B cell (primary cell): ENCODE data around the gene SCEL. TPM values are rescaled to one million over a fixed set of nuclear protein-coding genes. Genes with fewer than 3 reads are reported as not detected.

Source experiments
- ATAC-seq: fragments of 200-7000 bp; cut with Tn5 transposase; one replicate; pipeline ENCODE4 v1.10.0; 2021; ENCODE audit warnings: low read depth, mild to moderate bottlenecking, moderate number of reproducible peaks, moderate library complexity
- CTCF ChIA-PET: fragments of 350-600 bp; sonication (Branson Sonifier 250); formaldehyde crosslinking; loops from one replicate; lab custom pipeline; 2021; ENCODE audit warnings: antibody characterized with exemption, inconsistent platforms; lab: Charles Lee
- POLR2A ChIA-PET: fragments of 350-600 bp; sonication (Branson Sonifier 250); formaldehyde crosslinking; loops from one replicate; lab custom pipeline; 2021; ENCODE audit warnings: antibody characterized with exemption; lab: Charles Lee
- DNase-seq: peaks from one replicate; pipeline ENCODE4 v3.0.0; 2013
- H2AFZ ChIP-seq: 2 replicates; pipeline ENCODE4 v1.6.1; 2012; ENCODE audit warnings: mild to moderate bottlenecking, low read depth, low read length; ENCODE audit not compliant: insufficient read depth, poor library complexity, severe bottlenecking
- H3K27ac ChIP-seq, 2 donors: 1 replicate in 1 of 2; 2 replicates in 1 of 2; pipeline ENCODE4 v1.5.1; 2012 to 2013; ENCODE audit warnings: low read length in 2 of 2, mild to moderate bottlenecking in 2 of 2, moderate library complexity in 1 of 2
- H3K27me3 ChIP-seq, 4 experiments: fragments of 200-600 bp in 1 of 4; sonication (generic) in 1 of 4; replicated peaks in 1 of 4; 1 replicate in 2 of 4; 2 replicates in 2 of 4; pipeline versions ENCODE4 v1.6.1 to v1.7.0; 2013 to 2016; ENCODE audit warnings: low read length in 3 of 4, mild to moderate bottlenecking in 2 of 4, mixed read lengths in 1 of 4, moderate library complexity in 1 of 4; ENCODE audit not compliant: insufficient read depth in 4 of 4, control insufficient read depth in 3 of 4; ENCODE audit errors: control extremely low read depth in 1 of 4
- H3K36me3 ChIP-seq, 2 experiments: replicated peaks in 1 of 2; 1 replicate in 1 of 2; 2 replicates in 1 of 2; pipeline versions ENCODE4 v1.6.1 to v1.7.1; 2013; ENCODE audit warnings: low read length in 1 of 2; ENCODE audit not compliant: insufficient read depth in 2 of 2, control insufficient read depth in 1 of 2; ENCODE audit errors: control extremely low read depth in 1 of 2, extremely low read depth in 1 of 2
- H3K4me1 ChIP-seq, 2 donors: fragments of 200-600 bp in 1 of 2; sonication (generic) in 1 of 2; 1 replicate in 1 of 2; 2 replicates in 1 of 2; pipeline versions ENCODE4 v1.5.1 to v1.6.1; 2013 to 2017; ENCODE audit warnings: low read length in 2 of 2; ENCODE audit not compliant: control insufficient read depth in 2 of 2, insufficient read depth in 2 of 2
- H3K4me2 ChIP-seq: replicated peaks from 2 replicates; pipeline ENCODE3; 2012; ENCODE audit warnings: mild to moderate bottlenecking, low read depth, low read length; ENCODE audit not compliant: poor library complexity, severe bottlenecking
- H3K4me3 ChIP-seq, 5 experiments: fragments of 200-600 bp in 1 of 5; sonication (generic) in 1 of 5; 1 replicate in 3 of 5; 2 replicates in 2 of 5; pipeline versions ENCODE4 v1.5.1 to v1.7.0; 2011 to 2016; ENCODE audit warnings: low read length in 4 of 5, mild to moderate bottlenecking in 4 of 5, low read depth in 2 of 5, control low read depth in 1 of 5, moderate library complexity in 1 of 5; ENCODE audit not compliant: insufficient read depth in 1 of 5; ENCODE audit errors: control extremely low read depth in 1 of 5, extremely low read depth in 1 of 5
- H3K79me2 ChIP-seq: fragments of 200-600 bp; sonication (generic); one replicate; pipeline ENCODE4 v1.6.0; 2016; ENCODE audit warnings: low read length; ENCODE audit not compliant: control insufficient read depth, insufficient read depth
- H3K9ac ChIP-seq: fragments of 200-600 bp; sonication (generic); 2 replicates; pipeline ENCODE4 v1.6.1; 2017; ENCODE audit warnings: mild to moderate bottlenecking, low read length, moderate library complexity
- H3K9me3 ChIP-seq, 3 donors: one replicate each; pipeline versions ENCODE4 v1.6.1 to v1.7.1; 2013; ENCODE audit warnings: low read length in 2 of 3; ENCODE audit not compliant: control insufficient read depth in 2 of 3, insufficient read depth in 1 of 3; ENCODE audit errors: control extremely low read depth in 1 of 3
- H4K20me1 ChIP-seq: 2 replicates; pipeline ENCODE4 v1.6.0; 2012; ENCODE audit warnings: mild to moderate bottlenecking, low read length; ENCODE audit not compliant: insufficient read depth, control insufficient read depth, poor library complexity, severe bottlenecking
- H3K27ac Mint-ChIP-seq: one replicate; pipeline ENCODE4 v1.8.0; 2021; ENCODE audit warnings: mixed read lengths
- H3K27me3 Mint-ChIP-seq: one replicate; pipeline ENCODE4 v1.8.0; 2021; ENCODE audit warnings: mixed read lengths
- H3K4me1 Mint-ChIP-seq: one replicate; pipeline ENCODE4 v1.8.0; 2021; ENCODE audit warnings: mixed read lengths
- H3K4me3 Mint-ChIP-seq: one replicate; pipeline ENCODE4 v1.8.0; 2021; ENCODE audit warnings: mixed read lengths
- H3K9me3 Mint-ChIP-seq: one replicate; pipeline ENCODE4 v1.8.0; 2022; ENCODE audit warnings: mixed read lengths; ENCODE audit not compliant: insufficient read depth
- EZH2 ChIP-seq: IDR thresholded peaks from 2 replicates; pipeline ENCODE4 v1.6.1; 2012; ENCODE audit warnings: borderline replicate concordance, low read depth, mild to moderate bottlenecking, moderate library complexity, low read length; ENCODE audit not compliant: insufficient read depth, poor library complexity, severe bottlenecking
- WGBS: methylation state at CpG from one replicate; pipeline ENCODE4 v1.1.5; 2013; ENCODE audit warnings: missing lambda C conversion rate; ENCODE audit not compliant: insufficient coverage; 5-methylcytosine and 5-hydroxymethylcytosine counted together
- intact Hi-C: fragments of 100-400 bp; cut with micrococcal nuclease; formaldehyde crosslinking; loops from one replicate; pipeline ENCODE4 v1.10.0; 2022
- polyA plus RNA-seq: library from polyadenylated mRNA; depleted of rRNA; stranded (reverse); fragments of >200 nt; gene quantifications from 2 replicates; pipeline ENCODE4 v1.2.3, GENCODE V29; 2012
- total RNA-seq, 2 donors: library from RNA; stranded (reverse); fragments of 120-200 nt in 1 of 2; gene quantifications; 1 replicate in 1 of 2; 2 replicates in 1 of 2; pipeline versions ENCODE4 v1.2.3 to v1.2.4, GENCODE V29; 2013 to 2022
- TF ChIP-seq, protein P1 (sequence below): fragments of 200-600 bp; IDR thresholded peaks from one replicate; pipeline ENCODE4 v1.8.0; 2022; ENCODE audit warnings: antibody characterized with exemption, mild to moderate bottlenecking

SCEL gene
- total and polyA plus RNA-seq, 2 donors (not counting 1 experiment from before 2014, with no cell fraction given), result not detected

DNA sequence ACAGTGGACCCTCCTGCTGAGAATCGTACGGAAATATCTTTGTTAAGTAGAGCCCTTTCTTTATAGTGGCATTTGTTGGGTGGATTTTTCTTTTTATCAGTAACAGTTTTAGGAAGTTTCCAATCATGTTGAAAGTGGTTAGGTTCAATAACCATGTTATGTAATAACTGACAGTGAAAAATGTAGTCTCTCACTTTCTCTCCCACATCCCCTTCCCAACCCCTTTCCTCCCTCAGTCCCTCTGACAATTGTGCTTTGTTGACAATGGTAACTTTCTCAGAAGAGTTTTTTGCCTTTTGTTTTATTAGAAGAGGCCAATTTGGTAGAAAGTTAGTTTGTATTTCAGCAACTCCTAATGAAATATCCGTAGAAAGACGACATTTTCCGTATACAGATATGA lies 84.1 kb downstream of the SCEL start:
- Histone ChIP-seq H2AFZ (no peak overlapping the region), H4K20me1 (no peaks in the 10 kb centered on the region), H3K4me1 (no peaks in the 10 kb centered on the region), H3K9me3 (no peaks in the 10 kb centered on the region), H3K4me3 (no peak overlapping the region), H3K27ac (no peak overlapping the region), H3K27me3 (no peaks in the 10 kb centered on the region), H3K4me2 (no peak overlapping the region), H3K79me2 (no peaks in the 10 kb centered on the region), H3K36me3 (no peaks in the 10 kb centered on the region), H3K9ac (no peak overlapping the region)
- DNase-seq, result no peak
- ChIA-PET CTCF (no interaction called here), POLR2A (no interaction called here)
- H3K27me3 Mint-ChIP-seq, result peaks cover 15% of the 10 kb centered on the region
- ATAC-seq, result no peak
- intact Hi-C loops, result no loop called here
- WGBS, result no CpG with 5 or more reads among the region's 5 CpGs
- no peaks in the 10 kb centered on the region for H3K4me1 Mint-ChIP-seq
- H3K4me3 Mint-ChIP-seq, result no peak overlapping the region
- H3K27ac Mint-ChIP-seq, result no peak overlapping the region
- TF ChIP-seq, protein P1, sequence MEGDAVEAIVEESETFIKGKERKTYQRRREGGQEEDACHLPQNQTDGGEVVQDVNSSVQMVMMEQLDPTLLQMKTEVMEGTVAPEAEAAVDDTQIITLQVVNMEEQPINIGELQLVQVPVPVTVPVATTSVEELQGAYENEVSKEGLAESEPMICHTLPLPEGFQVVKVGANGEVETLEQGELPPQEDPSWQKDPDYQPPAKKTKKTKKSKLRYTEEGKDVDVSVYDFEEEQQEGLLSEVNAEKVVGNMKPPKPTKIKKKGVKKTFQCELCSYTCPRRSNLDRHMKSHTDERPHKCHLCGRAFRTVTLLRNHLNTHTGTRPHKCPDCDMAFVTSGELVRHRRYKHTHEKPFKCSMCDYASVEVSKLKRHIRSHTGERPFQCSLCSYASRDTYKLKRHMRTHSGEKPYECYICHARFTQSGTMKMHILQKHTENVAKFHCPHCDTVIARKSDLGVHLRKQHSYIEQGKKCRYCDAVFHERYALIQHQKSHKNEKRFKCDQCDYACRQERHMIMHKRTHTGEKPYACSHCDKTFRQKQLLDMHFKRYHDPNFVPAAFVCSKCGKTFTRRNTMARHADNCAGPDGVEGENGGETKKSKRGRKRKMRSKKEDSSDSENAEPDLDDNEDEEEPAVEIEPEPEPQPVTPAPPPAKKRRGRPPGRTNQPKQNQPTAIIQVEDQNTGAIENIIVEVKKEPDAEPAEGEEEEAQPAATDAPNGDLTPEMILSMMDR, result no peak
- TF ChIP-seq EZH2, result no peak
- no peaks in the 10 kb centered on the region for H3K9me3 Mint-ChIP-seq

DNA sequence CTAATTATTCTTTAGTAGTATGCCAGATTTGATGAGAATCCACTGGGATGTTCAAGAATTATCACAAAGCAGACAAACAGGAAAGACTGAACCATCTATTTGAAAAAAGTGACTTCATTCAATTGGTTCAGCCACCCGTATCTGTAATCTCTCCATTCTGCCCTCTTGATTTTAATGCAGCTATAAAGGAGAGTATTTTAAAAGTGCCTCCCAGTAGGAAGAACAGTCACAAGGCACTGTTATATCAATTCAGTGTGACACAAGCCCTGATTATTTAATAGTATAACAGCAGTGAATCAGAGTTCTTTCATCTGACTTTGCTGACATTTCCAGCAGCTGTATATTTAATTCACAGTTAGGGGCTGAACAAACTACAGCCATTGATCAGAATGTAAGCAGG lies 84.6 kb downstream of the SCEL start:
- peaks cover 12% of the 10 kb centered on the region for H3K27me3 Mint-ChIP-seq
- Histone ChIP-seq H3K27me3 (no peaks in the 10 kb centered on the region), H2AFZ (no peak overlapping the region), H3K4me2 (no peak overlapping the region), H3K27ac (no peak overlapping the region), H3K79me2 (no peaks in the 10 kb centered on the region), H3K9ac (no peak overlapping the region), H3K36me3 (no peaks in the 10 kb centered on the region), H3K4me3 (no peak overlapping the region), H3K9me3 (no peaks in the 10 kb centered on the region), H3K4me1 (no peaks in the 10 kb centered on the region), H4K20me1 (no peaks in the 10 kb centered on the region)
- no peak overlapping the region for H3K27ac Mint-ChIP-seq
- intact Hi-C loops, result no loop called here
- no peak for ATAC-seq
- H3K4me1 Mint-ChIP-seq, result no peaks in the 10 kb centered on the region
- POLR2A ChIA-PET, result no interaction called here
- TF ChIP-seq EZH2, result no peak
- TF ChIP-seq, protein P1, result no peak
- DNase-seq, result no peak
- no peaks in the 10 kb centered on the region for H3K9me3 Mint-ChIP-seq
- CTCF ChIA-PET, result no interaction called here
- H3K4me3 Mint-ChIP-seq, result no peak overlapping the region
- no CpG with 5 or more reads among the region's 1 CpG for WGBS
